K562 (cell line): ENCODE measurements around the gene ITGAE. TPM values are rescaled to one million over a fixed set of nuclear protein-coding genes. Genes with fewer than 3 reads are reported as not detected.

Experiments
- CHD7 ChIP-seq: fragments of 200-600 bp; sonication (generic); IDR thresholded peaks from one replicate; pipeline ENCODE4 v1.6.1; 2012; ENCODE audit warnings: mild to moderate bottlenecking, low read depth, low read length, inconsistent platforms
- HLTF ChIP-seq: fragments of 450-650 bp; IDR thresholded peaks from 2 replicates; pipeline ENCODE4 v1.6.1; 2016
- MAX ChIP-seq: sonication (generic); formaldehyde crosslinking; IDR thresholded peaks from 2 replicates; pipeline ENCODE4 v1.9.0; 2022; ENCODE audit warnings: mild to moderate bottlenecking, missing genetic modification reagents
- RREB1 ChIP-seq: fragments of 250-450 bp; sonication (Bioruptor Pico); IDR thresholded peaks from 2 replicates; pipeline ENCODE4 v1.4.0; 2020
- THRAP3 ChIP-seq: fragments of 450-650 bp; IDR thresholded peaks from 2 replicates; pipeline ENCODE4 v1.6.1; 2016; ENCODE audit warnings: mild to moderate bottlenecking, inconsistent platforms, borderline replicate concordance
- ZBTB7A ChIP-seq: IDR thresholded peaks from 2 replicates; pipeline ENCODE4 v1.6.1; 2011; ENCODE audit warnings: low read depth, mild to moderate bottlenecking, low read length, moderate library complexity, borderline replicate concordance; ENCODE audit not compliant: control insufficient read depth
- ZNF444 ChIP-seq: fragments of 250-450 bp; sonication (Bioruptor Pico); IDR thresholded peaks from 2 replicates; pipeline ENCODE4 v1.4.0; 2020; ENCODE audit warnings: mild to moderate bottlenecking, moderate library complexity
- polyA plus RNA-seq, 8 experiments: library from polyadenylated mRNA; depleted of rRNA in 4 of 8; stranded (reverse) in 5 of 8; unstranded in 3 of 8; fragments of >200 nt; fragmentation: Nextera tagmentation in 2 of 8; fragmentation: Illumina TruSeq in 1 of 8; extraction: Ambion mirVana in 2 of 8; extraction: Trizol in 1 of 8; gene quantifications; 2 replicates each; pipeline versions ENCODE4 v1.2.1 to v1.2.3, GENCODE V29; 2011 to 2014; ENCODE audit warnings: inconsistent platforms in 1 of 8, missing spikeins in 1 of 8
- total RNA-seq, 7 experiments: library from RNA; depleted of rRNA in 6 of 7; stranded (reverse); fragments of >200 nt in 6 of 7; fragmentation: Illumina TruSeq in 2 of 7; extraction: Trizol in 2 of 7; gene quantifications; 2 replicates each; pipeline versions ENCODE4 v1.2.1 to v1.2.3, GENCODE V29; 2011 to 2021; ENCODE audit warnings: low replicate concordance in 1 of 7

Gene ITGAE
- total and polyA plus RNA-seq, 9 of the 15 experiments (the other 6 are each of a cell fraction or from before 2014, with no cell fraction given), result 14.8 to 160 (median 27.0) TPM

GRCh38 chr17:3808701-3809100 is 7.7 kb upstream of the ITGAE start (continued):
- TF ChIP-seq RREB1, result no peak
- no peak for TF ChIP-seq MAX (CRISPR knock-in tag)
- no peak for TF ChIP-seq CHD7
- no peak for TF ChIP-seq ZBTB7A
- no peak for TF ChIP-seq ZNF444 (CRISPR knock-in tag)
- no peak for TF ChIP-seq THRAP3
- no peak for TF ChIP-seq HLTF
